HL-60 (cell line): Measurements from ENCODE around the gene MOXD1.

ENCODE experiments used
- DNase-seq, 2 experiments: peaks; one replicate each; pipeline ENCODE4 v3.0.0-alpha.2; 2010 to 2020; ENCODE audit warnings: low read depth in 1 of 2, low spot score in 1 of 2
- H3K27ac ChIP-seq: fragments of 250-450 bp; sonication (Bioruptor Pico); replicated peaks from 2 replicates; pipeline ENCODE4 v1.5.1; 2020; ENCODE audit warnings: mild to moderate bottlenecking, moderate library complexity
- H3K27me3 ChIP-seq: fragments of 250-450 bp; sonication (Bioruptor Pico); 2 replicates; pipeline ENCODE4 v1.5.1; 2021; ENCODE audit warnings: mild to moderate bottlenecking, moderate library complexity; ENCODE audit not compliant: insufficient read depth, poor library complexity, severe bottlenecking
- H3K4me3 ChIP-seq: replicated peaks from 2 replicates; pipeline ENCODE4 v1.5.1; 2011; ENCODE audit warnings: mild to moderate bottlenecking, control low read depth, low read length; ENCODE audit not compliant: insufficient read depth
- GABPA ChIP-seq: IDR thresholded peaks from 2 replicates; pipeline ENCODE4 v1.6.1; 2012; ENCODE audit warnings: low read depth
- POLR2AphosphoS5 ChIP-seq: IDR thresholded peaks from 2 replicates; pipeline ENCODE4 v1.6.1; 2012; ENCODE audit warnings: low read depth
- SPI1 ChIP-seq: IDR thresholded peaks from 2 replicates; pipeline ENCODE4 v1.6.1; 2012; ENCODE audit warnings: low read depth, mild to moderate bottlenecking, borderline replicate concordance
- TF ChIP-seq, protein P1 (sequence below): IDR thresholded peaks from 2 replicates; pipeline ENCODE4 v1.6.1; 2012; ENCODE audit warnings: low read depth; ENCODE audit not compliant: insufficient replicate concordance
- TF ChIP-seq, protein P2 (sequence below): IDR thresholded peaks from one replicate; pipeline ENCODE4 v1.5.1; 2011; ENCODE audit warnings: low read length, control low read depth, inconsistent platforms; ENCODE audit not compliant: insufficient read depth

MOXD1 gene

DNA sequence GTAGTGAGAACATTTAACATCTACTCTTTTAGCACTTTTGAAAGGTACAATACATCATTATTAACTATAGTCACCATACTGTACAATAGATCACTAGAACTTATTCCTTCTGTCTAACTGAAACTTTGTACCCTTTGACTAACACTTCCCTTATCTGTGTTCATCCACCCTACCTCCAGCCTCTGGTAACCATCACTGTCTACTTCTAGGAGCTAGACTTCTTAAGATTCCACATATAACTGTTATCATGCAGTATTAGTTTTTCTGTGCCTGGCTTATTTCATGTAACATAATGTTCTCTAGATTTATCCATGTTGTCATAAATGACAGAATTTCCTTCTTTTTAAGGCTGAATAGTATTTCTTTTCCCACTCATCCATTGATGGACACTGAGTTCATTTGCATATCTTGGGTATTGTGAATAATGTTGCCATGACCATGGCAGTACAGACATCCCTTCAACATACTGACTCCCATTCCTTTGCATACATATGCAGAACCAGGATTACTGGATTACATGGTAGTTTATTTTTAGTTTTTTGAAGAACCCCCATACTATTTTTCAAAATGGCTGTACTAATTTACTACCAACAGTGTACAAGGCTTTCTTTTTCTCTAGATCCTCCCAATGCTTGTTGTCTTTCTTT lies 135.7 kb downstream of the MOXD1 start:
- no peaks in the 10 kb centered on the region for H3K27me3 ChIP-seq
- H3K27ac ChIP-seq = no peak overlapping the region
- TF ChIP-seq SPI1 (no peak), POLR2AphosphoS5 (no peak), GABPA (no peak)
- TF ChIP-seq, protein P1, sequence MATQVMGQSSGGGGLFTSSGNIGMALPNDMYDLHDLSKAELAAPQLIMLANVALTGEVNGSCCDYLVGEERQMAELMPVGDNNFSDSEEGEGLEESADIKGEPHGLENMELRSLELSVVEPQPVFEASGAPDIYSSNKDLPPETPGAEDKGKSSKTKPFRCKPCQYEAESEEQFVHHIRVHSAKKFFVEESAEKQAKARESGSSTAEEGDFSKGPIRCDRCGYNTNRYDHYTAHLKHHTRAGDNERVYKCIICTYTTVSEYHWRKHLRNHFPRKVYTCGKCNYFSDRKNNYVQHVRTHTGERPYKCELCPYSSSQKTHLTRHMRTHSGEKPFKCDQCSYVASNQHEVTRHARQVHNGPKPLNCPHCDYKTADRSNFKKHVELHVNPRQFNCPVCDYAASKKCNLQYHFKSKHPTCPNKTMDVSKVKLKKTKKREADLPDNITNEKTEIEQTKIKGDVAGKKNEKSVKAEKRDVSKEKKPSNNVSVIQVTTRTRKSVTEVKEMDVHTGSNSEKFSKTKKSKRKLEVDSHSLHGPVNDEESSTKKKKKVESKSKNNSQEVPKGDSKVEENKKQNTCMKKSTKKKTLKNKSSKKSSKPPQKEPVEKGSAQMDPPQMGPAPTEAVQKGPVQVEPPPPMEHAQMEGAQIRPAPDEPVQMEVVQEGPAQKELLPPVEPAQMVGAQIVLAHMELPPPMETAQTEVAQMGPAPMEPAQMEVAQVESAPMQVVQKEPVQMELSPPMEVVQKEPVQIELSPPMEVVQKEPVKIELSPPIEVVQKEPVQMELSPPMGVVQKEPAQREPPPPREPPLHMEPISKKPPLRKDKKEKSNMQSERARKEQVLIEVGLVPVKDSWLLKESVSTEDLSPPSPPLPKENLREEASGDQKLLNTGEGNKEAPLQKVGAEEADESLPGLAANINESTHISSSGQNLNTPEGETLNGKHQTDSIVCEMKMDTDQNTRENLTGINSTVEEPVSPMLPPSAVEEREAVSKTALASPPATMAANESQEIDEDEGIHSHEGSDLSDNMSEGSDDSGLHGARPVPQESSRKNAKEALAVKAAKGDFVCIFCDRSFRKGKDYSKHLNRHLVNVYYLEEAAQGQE = no peak
- TF ChIP-seq, protein P2, sequence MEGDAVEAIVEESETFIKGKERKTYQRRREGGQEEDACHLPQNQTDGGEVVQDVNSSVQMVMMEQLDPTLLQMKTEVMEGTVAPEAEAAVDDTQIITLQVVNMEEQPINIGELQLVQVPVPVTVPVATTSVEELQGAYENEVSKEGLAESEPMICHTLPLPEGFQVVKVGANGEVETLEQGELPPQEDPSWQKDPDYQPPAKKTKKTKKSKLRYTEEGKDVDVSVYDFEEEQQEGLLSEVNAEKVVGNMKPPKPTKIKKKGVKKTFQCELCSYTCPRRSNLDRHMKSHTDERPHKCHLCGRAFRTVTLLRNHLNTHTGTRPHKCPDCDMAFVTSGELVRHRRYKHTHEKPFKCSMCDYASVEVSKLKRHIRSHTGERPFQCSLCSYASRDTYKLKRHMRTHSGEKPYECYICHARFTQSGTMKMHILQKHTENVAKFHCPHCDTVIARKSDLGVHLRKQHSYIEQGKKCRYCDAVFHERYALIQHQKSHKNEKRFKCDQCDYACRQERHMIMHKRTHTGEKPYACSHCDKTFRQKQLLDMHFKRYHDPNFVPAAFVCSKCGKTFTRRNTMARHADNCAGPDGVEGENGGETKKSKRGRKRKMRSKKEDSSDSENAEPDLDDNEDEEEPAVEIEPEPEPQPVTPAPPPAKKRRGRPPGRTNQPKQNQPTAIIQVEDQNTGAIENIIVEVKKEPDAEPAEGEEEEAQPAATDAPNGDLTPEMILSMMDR = no peak
- no peak for DNase-seq
- no peak overlapping the region for H3K4me3 ChIP-seq

DNA sequence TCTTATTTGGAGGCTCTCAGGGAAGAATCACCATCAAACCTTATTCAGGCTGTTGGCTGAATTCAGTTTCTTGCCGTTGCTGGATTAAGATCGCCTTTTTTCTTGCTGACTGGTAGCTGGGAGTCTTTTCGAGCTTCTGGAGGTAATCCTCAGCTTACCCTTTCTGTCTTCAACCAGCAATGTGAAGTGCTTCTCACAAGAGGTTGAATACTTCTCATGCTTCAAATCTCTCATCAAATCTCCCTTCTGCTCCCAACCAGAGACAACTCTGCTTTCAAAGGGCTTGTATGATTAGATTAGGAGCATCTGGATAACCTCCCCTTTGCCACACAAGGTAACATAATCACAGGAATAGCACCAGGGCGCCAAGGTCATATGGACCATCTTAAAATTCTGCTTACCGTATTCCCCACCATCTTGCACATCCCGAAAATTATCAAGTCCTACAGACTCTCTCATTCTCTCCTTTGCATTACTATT lies 137.2 kb downstream of the MOXD1 start:
- H3K27me3 ChIP-seq = no peaks in the 10 kb centered on the region
- TF ChIP-seq, protein P1 = no peak
- TF ChIP-seq GABPA = no peak
- TF ChIP-seq SPI1 = no peak
- no peak for TF ChIP-seq POLR2AphosphoS5
- TF ChIP-seq, protein P2 = no peak
- DNase-seq = no peak
- H3K4me3 ChIP-seq = no peak overlapping the region
- no peak overlapping the region for H3K27ac ChIP-seq

DNA sequence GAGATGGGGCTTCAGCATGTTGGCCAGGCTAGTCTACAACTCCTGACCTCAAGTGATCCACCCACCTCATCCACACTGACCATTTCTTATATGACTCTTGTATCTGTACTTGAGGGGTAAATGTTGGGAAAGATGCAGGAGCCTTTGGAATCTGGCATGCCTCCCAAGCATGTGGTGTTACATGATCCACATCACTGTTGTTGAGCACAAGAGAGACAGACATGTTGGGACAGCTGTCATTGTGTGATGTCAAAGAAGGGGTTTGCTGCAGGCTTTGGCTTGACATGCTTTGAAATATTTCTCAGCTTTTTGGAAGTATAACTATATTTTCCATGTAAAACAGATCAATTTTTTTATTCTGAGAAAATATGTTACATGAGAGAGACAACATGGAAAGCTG lies 139.9 kb downstream of the MOXD1 start:
- no peak overlapping the region for H3K27ac ChIP-seq
- H3K27me3 ChIP-seq = no peaks in the 10 kb centered on the region
- no peak overlapping the region for H3K4me3 ChIP-seq
- TF ChIP-seq, protein P2 = no peak
- TF ChIP-seq POLR2AphosphoS5 = no peak
- DNase-seq = no peak

DNA sequence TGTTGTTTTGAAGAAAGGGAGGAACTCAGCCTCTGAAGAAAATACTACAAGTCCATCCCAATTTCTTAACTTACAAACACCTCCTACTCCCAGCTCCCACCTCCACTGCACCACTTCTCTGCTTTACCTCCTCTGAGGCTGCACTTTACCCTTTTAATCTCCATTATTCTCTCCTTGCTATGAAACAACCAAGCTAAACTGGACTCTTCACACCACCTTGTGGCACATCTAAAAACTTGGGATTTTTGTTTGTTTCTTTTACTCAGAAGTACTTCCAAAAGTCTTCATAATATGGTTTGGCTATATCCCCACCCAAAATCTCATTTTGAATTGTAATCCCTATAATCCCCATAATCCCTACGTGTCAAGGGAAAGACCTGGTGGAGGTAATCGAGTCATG lies 142.2 kb downstream of the MOXD1 start:
- Histone ChIP-seq H3K27me3 (no peaks in the 10 kb centered on the region), H3K27ac (no peak overlapping the region), H3K4me3 (no peak overlapping the region)
- no peak for DNase-seq
- TF ChIP-seq SPI1 (no peak), POLR2AphosphoS5 (no peak), GABPA (no peak)
- TF ChIP-seq, protein P1 = no peak
- TF ChIP-seq, protein P2 = no peak
